CD4-positive, alpha-beta memory T cell (primary cell): ENCODE results near the gene CPM. TPM values are rescaled to one million over a fixed set of nuclear protein-coding genes. Genes with fewer than 3 reads are reported as not detected.
A peak's percentile ranks its signal among the peaks of the same experiment; 100 is the strongest.
"Not testable (repeated sequence)": the region's sequence is repeated elsewhere in the genome, so short reads cannot be mapped to it uniquely, and the experiment has no call there.

ENCODE experiments used
- CTCF ChIA-PET: fragments of 350-600 bp; sonication (Branson Sonifier 250); formaldehyde crosslinking; loops from one replicate; lab custom pipeline; 2021; ENCODE audit warnings: inconsistent platforms; ENCODE audit not compliant: partially characterized antibody; lab: Charles Lee
- POLR2A ChIA-PET: fragments of 350-600 bp; sonication (Branson Sonifier 250); formaldehyde crosslinking; loops from one replicate; lab custom pipeline; 2021; ENCODE audit not compliant: partially characterized antibody; lab: Charles Lee
- DNase-seq, 5 donors: peaks; one replicate each; pipeline versions ENCODE4 v3.0.0 to v3.0.0-alpha.2; 2020 to 2022; ENCODE audit warnings: mixed read lengths in 1 of 5
- H3K27ac ChIP-seq: one replicate; pipeline ENCODE4 v1.7.0; 2013; ENCODE audit warnings: low read depth, low read length
- H3K27me3 ChIP-seq: 2 replicates; pipeline ENCODE4 v1.7.0; 2013; ENCODE audit warnings: mild to moderate bottlenecking, low read length, moderate library complexity; ENCODE audit not compliant: insufficient read depth
- H3K36me3 ChIP-seq: 2 replicates; pipeline ENCODE4 v1.7.0; 2013; ENCODE audit warnings: mild to moderate bottlenecking, low read length, moderate library complexity; ENCODE audit not compliant: insufficient read depth
- H3K4me1 ChIP-seq: 2 replicates; pipeline ENCODE4 v1.7.0; 2013; ENCODE audit warnings: mild to moderate bottlenecking, low read length, moderate library complexity; ENCODE audit not compliant: insufficient read depth
- H3K4me3 ChIP-seq, 2 donors: one replicate each; pipeline ENCODE4 v1.7.0; 2013; ENCODE audit warnings: low read length in 2 of 2, mild to moderate bottlenecking in 1 of 2
- H3K9me3 ChIP-seq, 2 donors: one replicate each; pipeline ENCODE4 v1.7.0; 2013; ENCODE audit warnings: low read length in 2 of 2, control low read depth in 1 of 2; ENCODE audit not compliant: control insufficient read depth in 1 of 2
- H3K27ac Mint-ChIP-seq, 7 donors: one replicate each; pipeline ENCODE4 v1.8.0; 2020 to 2021; ENCODE audit warnings: mixed read lengths in 7 of 7, mild to moderate bottlenecking in 6 of 7, inconsistent platforms in 3 of 7, moderate library complexity in 3 of 7
- H3K27me3 Mint-ChIP-seq, 2 donors: one replicate each; pipeline ENCODE4 v1.8.0; 2020 to 2021; ENCODE audit warnings: mixed read lengths in 2 of 2
- H3K36me3 Mint-ChIP-seq, 2 donors: one replicate each; pipeline ENCODE4 v1.8.0; 2020 to 2021; ENCODE audit warnings: mixed read lengths in 2 of 2, inconsistent platforms in 1 of 2, mild to moderate bottlenecking in 1 of 2
- H3K4me1 Mint-ChIP-seq, 4 donors: one replicate each; pipeline ENCODE4 v1.8.0; 2020 to 2021; ENCODE audit warnings: mixed read lengths in 4 of 4, mild to moderate bottlenecking in 1 of 4
- H3K4me3 Mint-ChIP-seq, 8 donors: one replicate each; pipeline ENCODE4 v1.8.0; 2020 to 2021; ENCODE audit warnings: mixed read lengths in 8 of 8, mild to moderate bottlenecking in 7 of 8, moderate library complexity in 6 of 8, inconsistent platforms in 3 of 8
- H3K9me3 Mint-ChIP-seq, 8 donors: one replicate each; pipeline ENCODE4 v1.8.0; 2020 to 2021; ENCODE audit warnings: mixed read lengths in 8 of 8, mild to moderate bottlenecking in 5 of 8, inconsistent platforms in 3 of 8, moderate library complexity in 1 of 8
- intact Hi-C: fragments of 100-400 bp; cut with micrococcal nuclease; formaldehyde crosslinking; loops from one replicate; pipeline ENCODE4 v1.15.1; 2023
- polyA plus RNA-seq, 2 donors: library from polyadenylated mRNA; unstranded; fragments of 300-500 nt; fragmentation: Illumina TruSeq; gene quantifications; one replicate each; pipeline ENCODE4 v1.2.3, GENCODE V29; 2021
- total RNA-seq, 2 experiments: library from RNA; stranded (reverse); gene quantifications; one replicate each; pipeline ENCODE4 v1.2.3, GENCODE V29; 2021

Gene CPM
- total and polyA plus RNA-seq, 4 experiments from 2014 or later = 1.3 to 3.1 (median 2.3) TPM

DNA sequence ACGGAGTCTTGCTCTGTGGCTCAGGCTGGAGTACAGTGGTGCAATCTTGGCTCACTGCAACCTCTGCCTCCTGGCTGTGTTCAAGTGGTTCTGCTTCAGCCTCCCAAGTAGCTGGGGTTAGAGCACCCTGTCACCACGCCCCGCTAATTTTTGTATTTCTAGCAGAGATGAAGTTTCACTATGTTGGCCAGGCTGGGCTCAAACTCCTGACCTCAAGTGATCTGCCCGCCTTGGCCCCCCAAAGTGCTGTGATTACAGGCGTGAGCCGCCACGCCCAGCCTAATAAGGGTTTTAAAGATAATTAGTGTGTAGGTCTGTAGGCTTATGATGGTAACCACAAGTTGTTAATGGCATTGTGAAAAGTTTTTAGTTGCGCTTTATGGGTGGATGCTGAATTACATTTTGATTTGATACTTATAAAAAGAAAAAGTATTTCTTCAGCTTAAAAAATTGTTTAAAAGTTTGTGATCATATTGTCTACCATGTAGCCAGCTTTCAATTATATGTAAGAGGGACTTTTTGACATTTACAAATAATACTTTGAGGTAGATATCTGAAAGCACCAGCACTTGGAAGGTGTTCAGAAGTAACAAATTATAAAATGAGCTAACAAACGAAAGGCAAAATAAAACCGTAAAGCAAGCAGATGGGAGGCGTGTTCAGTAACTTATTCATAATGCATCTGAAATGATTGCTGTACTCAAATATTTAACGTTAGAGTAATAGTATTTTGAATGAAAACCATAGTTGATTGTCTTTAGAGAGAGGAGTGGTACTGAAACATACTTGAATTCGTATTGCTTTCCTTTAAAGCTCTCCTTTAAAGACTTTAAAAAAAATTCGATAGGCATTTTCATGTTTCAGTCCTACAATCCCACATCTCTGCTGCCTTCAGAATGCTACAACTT lies 87.9 kb downstream of the CPM start:
- no peaks in the 10 kb centered on the region for H3K27me3 Mint-ChIP-seq
- no peak overlapping the region for H3K4me3 ChIP-seq
- intact Hi-C loops = no loop called here
- no peak overlapping the region for H3K4me3 Mint-ChIP-seq
- no peaks in the 10 kb centered on the region for H3K4me1 ChIP-seq
- no peak overlapping the region for H3K27ac ChIP-seq
- CTCF ChIA-PET = interaction anchor here (1.1 to 5.9 kb wide), 4 partner anchors 9 to 24 kb away, joined by 3 to 43 read pairs (median 5); no protein-coding TSS in a partner anchor
- no peaks in the 10 kb centered on the region for H3K9me3 ChIP-seq
- H3K9me3 Mint-ChIP-seq = no peaks in the 10 kb centered on the region
- peaks cover 13% of the 10 kb centered on the region for H3K36me3 ChIP-seq
- H3K4me1 Mint-ChIP-seq = peaks cover 0 to 5% (median under 1%) of the 10 kb centered on the region in 4 donors
- no peaks in the 10 kb centered on the region for H3K27me3 ChIP-seq
- H3K36me3 Mint-ChIP-seq = peaks cover 16 to 25% of the 10 kb centered on the region in 2 donors
- peak overlapping the region in 2 of 7 donors; percentile 37 to 47 for H3K27ac Mint-ChIP-seq
- POLR2A ChIA-PET = interaction anchor here (1.9 kb wide), 1 partner anchor 37 kb away, joined by 6 read pairs; the partner anchor contains the start of gene MDM2
- no peak for DNase-seq

DNA sequence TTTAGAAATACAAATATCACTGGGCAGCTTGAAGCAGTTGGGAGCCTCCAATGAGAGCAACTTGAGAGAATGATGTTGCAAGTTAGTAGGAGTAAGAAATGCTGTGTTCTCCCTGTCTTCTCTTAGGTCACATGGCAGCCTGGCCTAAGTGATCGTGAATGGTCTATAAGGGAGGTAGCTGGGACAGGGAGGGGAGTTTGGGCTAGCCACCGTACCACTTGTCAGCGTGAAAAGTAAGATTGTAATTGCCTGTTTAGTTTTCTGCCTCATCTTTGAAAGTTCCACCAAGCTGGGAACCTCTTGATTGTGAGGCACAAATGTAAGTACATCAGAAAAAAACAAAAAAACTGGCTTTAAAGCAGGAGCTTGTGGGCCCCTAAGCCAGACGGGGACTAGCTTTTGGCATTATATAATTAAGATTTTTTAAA lies 88.6 kb downstream of the CPM start:
- Histone ChIP-seq H3K27ac (no peak overlapping the region), H3K36me3 (peaks cover 17% of the 10 kb centered on the region), H3K27me3 (no peaks in the 10 kb centered on the region), H3K9me3 (no peaks in the 10 kb centered on the region), H3K4me3 (no peak overlapping the region), H3K4me1 (no peaks in the 10 kb centered on the region)
- ChIA-PET CTCF (interaction anchor here (1.5 to 5.9 kb wide), 2 partner anchors 13 to 25 kb away, joined by 3 to 43 read pairs; no protein-coding TSS in a partner anchor), POLR2A (interaction anchor here (1.9 kb wide), 1 partner anchor 36 kb away, joined by 6 read pairs; the partner anchor contains the start of gene MDM2)
- Mint-ChIP-seq H3K4me1 (peaks cover 0 to 5% (median under 1%) of the 10 kb centered on the region in 4 donors), H3K27me3 (no peaks in the 10 kb centered on the region), H3K36me3 (peaks cover 20 to 31% of the 10 kb centered on the region in 2 donors), H3K9me3 (no peaks in the 10 kb centered on the region), H3K4me3 (no peak overlapping the region), H3K27ac (no peak overlapping the region)
- DNase-seq = no peak
- intact Hi-C loops = no loop called here

DNA sequence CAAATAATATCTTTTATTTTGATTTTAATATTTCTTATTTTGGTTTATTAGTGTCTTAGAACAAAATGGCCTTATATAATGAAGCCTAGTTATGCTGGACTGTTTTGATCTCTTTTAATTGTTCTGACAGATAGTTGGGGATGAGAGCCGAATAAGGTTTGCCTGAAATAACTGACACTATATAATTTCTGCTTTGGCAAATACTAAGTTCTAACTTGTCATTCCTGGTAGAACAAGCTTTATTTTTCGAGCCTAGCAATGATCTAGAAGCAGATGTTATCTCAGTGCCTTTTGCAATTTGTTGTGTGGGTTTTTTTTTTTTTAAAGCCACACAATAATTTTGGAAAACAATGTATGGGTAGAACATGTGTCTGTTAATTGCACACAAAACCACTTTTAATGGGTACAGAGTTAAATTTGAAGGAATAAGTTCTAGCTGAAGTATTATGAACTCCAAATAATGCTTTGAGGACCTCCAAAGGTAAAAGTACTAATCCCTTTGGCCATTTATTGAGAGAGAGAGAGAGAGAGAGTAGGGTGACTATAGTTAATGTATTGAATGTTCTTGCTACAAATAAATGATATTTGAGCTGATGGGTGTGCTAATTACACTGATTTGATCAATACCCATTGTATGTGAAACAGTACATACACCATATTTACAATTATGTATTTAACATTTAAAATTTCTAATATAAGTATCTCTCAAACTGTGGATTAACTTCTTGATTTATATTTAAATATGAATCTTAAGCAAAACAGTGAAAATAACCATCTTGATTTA lies 90.0 kb downstream of the CPM start:
- H3K27ac Mint-ChIP-seq = peak overlapping the region in 2 of 7 donors; percentile 1 to 43
- H3K36me3 ChIP-seq = peaks cover 28% of the 10 kb centered on the region
- intact Hi-C loops = no loop called here
- no peaks in the 10 kb centered on the region for H3K9me3 ChIP-seq
- H3K4me1 Mint-ChIP-seq = peaks cover 0 to 5% (median 3%) of the 10 kb centered on the region in 4 donors
- no peak overlapping the region for H3K4me3 Mint-ChIP-seq
- H3K4me1 ChIP-seq = no peaks in the 10 kb centered on the region
- H3K27me3 ChIP-seq = no peaks in the 10 kb centered on the region
- no peak overlapping the region for H3K4me3 ChIP-seq
- no peaks in the 10 kb centered on the region for H3K27me3 Mint-ChIP-seq
- H3K9me3 Mint-ChIP-seq = no peaks in the 10 kb centered on the region
- peaks cover 29 to 42% of the 10 kb centered on the region in 2 donors for H3K36me3 Mint-ChIP-seq
- POLR2A ChIA-PET = no interaction called here
- CTCF ChIA-PET = interaction anchor here (5.9 kb wide), 1 partner anchor 12 kb away, joined by 43 read pairs; no protein-coding TSS in a partner anchor
- DNase-seq = no peak
- H3K27ac ChIP-seq = no peak overlapping the region

DNA sequence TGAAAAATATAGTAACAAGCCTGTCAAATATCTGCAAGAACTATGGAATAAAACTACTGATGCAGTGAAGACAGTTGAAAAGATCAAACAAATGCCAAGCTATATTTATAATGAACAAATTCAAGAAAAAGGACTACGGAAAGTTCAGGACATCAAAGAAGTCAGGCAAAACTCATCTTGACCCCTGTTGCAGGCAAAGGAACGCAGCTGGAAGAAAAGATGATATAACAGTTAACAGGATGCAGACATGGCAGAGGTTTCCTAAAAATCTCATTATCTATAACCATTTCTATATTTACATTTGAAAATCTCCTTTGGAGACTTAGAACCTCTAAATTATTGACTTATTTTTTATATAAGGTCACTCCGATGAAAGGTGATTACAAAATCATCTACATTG lies 90.8 kb downstream of the CPM start:
- H3K36me3 Mint-ChIP-seq = peaks cover 30 to 47% of the 10 kb centered on the region in 2 donors

DNA sequence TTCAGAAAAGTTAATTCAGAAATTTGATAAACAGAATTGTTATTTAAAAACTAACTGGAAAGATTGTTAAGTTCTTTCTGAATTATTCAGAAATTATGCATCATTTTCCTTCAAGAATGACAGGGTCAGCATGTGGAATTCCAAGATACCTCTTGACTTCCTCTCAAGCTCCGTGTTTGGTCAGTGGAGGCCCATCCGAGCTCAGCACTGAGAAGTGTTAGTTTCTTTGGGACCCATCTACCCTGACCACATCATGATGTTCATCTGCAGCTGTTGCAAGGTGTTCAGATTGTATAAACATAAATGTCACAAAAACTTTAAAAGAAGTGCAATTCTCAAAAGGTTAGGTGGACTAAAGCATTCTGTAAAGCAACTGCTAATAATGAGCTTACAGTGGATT lies 91.3 kb downstream of the CPM start:
- H3K4me3 ChIP-seq = no peak overlapping the region
- H3K9me3 Mint-ChIP-seq = no peaks in the 10 kb centered on the region
- no peak overlapping the region for H3K27ac ChIP-seq
- POLR2A ChIA-PET = interaction anchor here (1.0 kb wide), 1 partner anchor 11 kb away, joined by 4 read pairs; no protein-coding TSS in a partner anchor
- no peaks in the 10 kb centered on the region for H3K27me3 Mint-ChIP-seq
- no peaks in the 10 kb centered on the region for H3K27me3 ChIP-seq
- H3K4me3 Mint-ChIP-seq = no peak overlapping the region
- CTCF ChIA-PET = interaction anchor here (5.9 kb wide), 1 partner anchor 11 kb away, joined by 43 read pairs; no protein-coding TSS in a partner anchor
- no peak for DNase-seq
- no peaks in the 10 kb centered on the region for H3K9me3 ChIP-seq
- H3K27ac Mint-ChIP-seq = peak overlapping the region in 2 of 7 donors; percentile 15 to 53
- peaks cover 0 to 5% (median 3%) of the 10 kb centered on the region in 4 donors for H3K4me1 Mint-ChIP-seq
- intact Hi-C loops = no loop called here
- peaks cover 30 to 47% of the 10 kb centered on the region in 2 donors for H3K36me3 Mint-ChIP-seq
- H3K4me1 ChIP-seq = no peaks in the 10 kb centered on the region
- peaks cover 37% of the 10 kb centered on the region for H3K36me3 ChIP-seq

More for the DNA sequence above, 90.8 kb downstream of the CPM start:
- H3K4me1 ChIP-seq = no peaks in the 10 kb centered on the region
- H3K4me3 ChIP-seq = no peak overlapping the region
- intact Hi-C loops = no loop called here
- H3K36me3 ChIP-seq = peaks cover 35% of the 10 kb centered on the region
- peaks cover 0 to 5% (median 3%) of the 10 kb centered on the region in 4 donors for H3K4me1 Mint-ChIP-seq
- no peak for DNase-seq
- H3K27ac ChIP-seq = no peak overlapping the region
- H3K9me3 ChIP-seq = no peaks in the 10 kb centered on the region
- no peak overlapping the region for H3K4me3 Mint-ChIP-seq
- CTCF ChIA-PET = interaction anchor here (5.9 kb wide), 1 partner anchor 11 kb away, joined by 43 read pairs; no protein-coding TSS in a partner anchor
- H3K27me3 ChIP-seq = no peaks in the 10 kb centered on the region
- peak overlapping the region in 2 of 7 donors; percentile 15 to 53 for H3K27ac Mint-ChIP-seq
- H3K9me3 Mint-ChIP-seq = no peaks in the 10 kb centered on the region
- no peaks in the 10 kb centered on the region for H3K27me3 Mint-ChIP-seq
- POLR2A ChIA-PET = interaction anchor here (1.0 kb wide), 1 partner anchor 12 kb away, joined by 4 read pairs; no protein-coding TSS in a partner anchor

DNA sequence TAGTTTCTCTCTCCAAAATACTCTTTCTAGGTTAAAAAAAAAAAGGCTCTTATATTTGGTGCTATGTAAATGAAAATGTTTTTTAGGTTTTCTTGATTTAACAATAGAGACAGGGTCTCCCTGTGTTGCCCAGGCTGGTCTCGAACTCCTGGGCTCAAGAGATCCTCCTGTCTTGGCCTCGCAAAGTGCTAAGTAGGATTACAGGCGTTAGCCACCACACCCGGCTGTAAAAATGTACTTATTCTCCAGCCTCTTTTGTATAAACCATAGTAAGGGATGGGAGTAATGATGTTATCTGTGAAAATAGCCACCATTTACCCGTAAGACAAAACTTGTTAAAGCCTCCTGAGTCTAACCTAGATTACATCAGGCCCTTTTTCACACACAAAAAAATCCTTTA lies 91.8 kb downstream of the CPM start:
- Mint-ChIP-seq H3K36me3 (peaks cover 34 to 51% of the 10 kb centered on the region in 2 donors), H3K27ac (peak overlapping the region in 2 of 7 donors; percentile 42 to 71)
- H3K27me3 Mint-ChIP-seq, H3K27me3 ChIP-seq, POLR2A ChIA-PET, H3K4me1 Mint-ChIP-seq, intact Hi-C loops, H3K27ac ChIP-seq, H3K4me3 Mint-ChIP-seq, H3K9me3 Mint-ChIP-seq, DNase-seq, H3K4me1 ChIP-seq, H3K9me3 ChIP-seq, H3K4me3 ChIP-seq: not testable (repeated sequence)
- peaks cover 37% of the 10 kb centered on the region for H3K36me3 ChIP-seq
- CTCF ChIA-PET = interaction anchor here (5.9 kb wide), 1 partner anchor 10 kb away, joined by 43 read pairs; no protein-coding TSS in a partner anchor
